HG02943 (cell line): ENCODE results near the gene MTURN.
"Not testable (repeated sequence)": the region's sequence is repeated elsewhere in the genome, so short reads cannot be mapped to it uniquely, and the experiment has no call there.

Experiments
- ATAC-seq: cut with Tn5 transposase; IDR thresholded peaks from one replicate; pipeline ENCODE4 v1.9.1; 2021; ENCODE audit warnings: mild to moderate bottlenecking, low read depth, moderate library complexity; ENCODE audit not compliant: unreplicated experiment

MTURN gene

GRCh38 chr7:30134611-30135300, at the start of gene MTURN:
Gene MTURN (plus strand): TSS chr7:30134986. CDS start chr7:30135137, 151 bp downstream.
- peak; percentile 83 for ATAC-seq

GRCh38 chr7:30086529-30086928, 48.3 kb upstream of the MTURN start:
- ATAC-seq, result no peak

GRCh38 chr7:30087371-30087770, 47.4 kb upstream of the MTURN start:
- ATAC-seq, result no peak

DNA sequence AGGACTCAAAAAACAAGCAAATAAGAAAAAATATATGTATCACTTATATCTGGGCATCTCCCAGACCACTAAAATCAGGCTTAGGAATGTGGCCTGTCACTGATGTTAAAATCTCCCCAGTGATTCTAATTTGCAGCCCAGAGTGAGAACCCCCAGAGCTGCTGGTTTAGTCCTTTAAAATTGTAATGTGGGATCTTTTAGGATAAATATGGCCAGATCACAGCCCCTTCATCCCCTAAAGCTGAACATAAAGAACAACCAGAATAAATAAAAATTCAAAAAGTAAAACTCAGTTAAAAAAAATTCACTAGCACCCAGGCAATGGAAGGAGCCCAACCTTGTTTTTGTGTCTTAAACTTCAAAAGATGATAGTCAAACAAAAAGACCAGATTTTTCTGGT, 46.4 kb upstream of the MTURN start:
- no peak for ATAC-seq

GRCh38 chr7:30090111-30090510, 44.7 kb upstream of the MTURN start:
- no peak for ATAC-seq

- ATAC-seq, result no peak
Measured at GRCh38 chr7:30091491-30091912, 43.3 kb upstream of the MTURN start.

GRCh38 chr7:30091987-30092386, 42.8 kb upstream of the MTURN start:
- ATAC-seq, result no peak

DNA sequence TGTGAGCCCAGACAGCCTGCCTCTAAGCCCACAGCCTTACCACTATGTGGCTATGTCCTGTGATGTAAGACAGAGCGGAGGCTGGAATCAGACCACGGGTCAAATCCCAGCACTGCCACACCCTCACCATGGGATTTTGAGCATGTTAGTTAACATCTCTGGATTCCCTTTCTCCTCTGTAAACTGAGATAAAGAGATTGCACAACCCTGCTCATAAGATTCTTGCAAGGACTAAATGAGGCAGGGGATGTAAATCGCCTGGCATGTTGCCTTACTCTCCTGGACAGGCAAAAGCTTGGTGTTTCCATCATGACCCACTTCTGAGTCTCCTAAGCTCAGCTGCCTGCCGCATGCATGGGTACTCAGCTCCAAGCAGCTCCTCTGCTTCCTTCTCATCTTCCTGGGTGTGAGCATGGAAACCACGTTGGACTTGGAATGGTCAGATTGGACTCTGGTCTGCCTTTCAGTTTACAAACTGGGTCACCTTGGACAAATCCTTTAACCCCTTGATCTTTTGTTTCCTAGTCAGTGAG, 41.3 kb upstream of the MTURN start:
- ATAC-seq, result no peak

GRCh38 chr7:30098599-30098998, 36.2 kb upstream of the MTURN start:
- ATAC-seq, result not testable (repeated sequence)

DNA sequence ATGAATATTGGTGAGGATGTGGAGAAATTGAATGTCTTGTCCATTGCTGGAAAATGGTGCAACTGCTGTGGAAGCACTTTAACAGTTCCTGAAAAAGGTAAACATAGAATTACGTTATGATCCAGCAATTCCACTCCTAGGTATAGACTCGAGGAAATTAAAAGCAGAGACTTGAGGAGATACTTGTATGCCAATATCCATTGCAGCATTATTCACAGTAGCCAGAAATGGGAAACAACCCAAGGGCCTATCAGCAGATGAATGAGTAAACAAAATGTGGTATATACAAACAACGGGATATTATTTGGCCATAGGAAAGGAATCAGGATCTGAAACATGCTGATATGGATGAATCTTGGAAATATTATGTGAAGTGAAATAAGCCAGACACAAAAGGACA, 32.5 kb upstream of the MTURN start:
- ATAC-seq, result no peak

DNA sequence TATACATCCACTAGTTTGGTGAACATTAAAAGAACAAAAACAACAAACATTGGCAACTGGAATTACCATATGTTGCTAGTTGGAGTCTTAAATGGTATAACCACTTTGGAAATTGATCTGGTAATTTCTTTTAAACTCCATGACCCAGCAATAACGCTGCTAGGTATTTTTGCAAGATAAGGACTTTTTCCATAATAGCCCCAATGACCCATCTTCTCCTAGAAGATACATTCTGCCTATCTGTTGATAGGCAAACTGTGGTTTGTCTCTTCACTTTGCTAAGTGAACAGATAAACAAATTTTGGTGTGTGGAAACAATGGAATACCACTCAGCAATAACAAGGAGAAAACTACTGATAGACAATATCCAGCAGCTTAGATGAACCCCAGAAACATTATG, 30.6 kb upstream of the MTURN start:
- ATAC-seq, result no peak

GRCh38 chr7:30112103-30112713, 22.6 kb upstream of the MTURN start:
- ATAC-seq, result no peak

- no peak for ATAC-seq
Measured at GRCh38 chr7:30113144-30113543, 21.6 kb upstream of the MTURN start.

- no peak for ATAC-seq
Measured at GRCh38 chr7:30114536-30115238, 20.1 kb upstream of the MTURN start.

DNA sequence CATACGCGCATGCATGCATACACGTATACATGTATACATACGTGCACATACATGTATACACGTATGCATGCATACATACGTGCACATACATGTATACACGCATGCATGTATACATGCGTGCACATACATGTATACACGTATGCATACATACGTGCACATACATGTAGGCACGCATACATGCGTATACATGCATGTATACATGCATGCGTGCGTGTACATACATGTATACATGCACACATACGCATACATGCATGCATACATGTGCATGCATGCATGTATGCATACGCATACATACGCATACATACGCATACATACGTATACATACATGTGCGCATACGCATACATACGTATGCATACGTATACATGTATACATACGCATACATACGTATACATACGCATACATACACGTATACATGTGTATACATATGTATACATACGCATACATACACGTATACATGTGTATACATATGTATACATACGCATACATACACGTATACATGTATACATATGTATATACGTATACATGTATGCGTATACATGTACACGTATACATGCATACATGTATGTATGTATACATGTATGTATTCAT, 19.0 kb upstream of the MTURN start:
- no peak for ATAC-seq

DNA sequence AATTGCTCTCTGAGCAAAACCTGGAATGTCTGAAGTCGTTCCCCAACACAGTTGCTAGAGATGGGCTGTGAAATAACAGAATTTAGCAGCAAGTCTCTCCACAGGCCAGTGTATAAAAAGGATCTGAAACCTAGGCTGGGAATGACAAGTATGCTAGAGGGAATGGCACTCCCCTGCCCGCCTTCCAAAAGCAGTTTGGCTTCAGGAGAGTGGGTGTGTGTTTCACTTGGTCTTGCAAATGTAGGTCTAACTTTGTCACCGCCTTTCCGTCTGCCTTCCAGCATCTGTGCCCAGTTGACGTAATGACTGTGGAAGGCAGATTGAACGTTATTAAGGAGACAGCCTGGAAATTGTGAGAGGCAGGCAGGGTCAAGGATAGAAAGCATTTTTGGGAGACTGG, 18.0 kb upstream of the MTURN start:
- no peak for ATAC-seq

GRCh38 chr7:30117896-30118295, 16.9 kb upstream of the MTURN start:
- ATAC-seq, result no peak

GRCh38 chr7:30119890-30120577, 14.8 kb upstream of the MTURN start:
- ATAC-seq, result no peak

DNA sequence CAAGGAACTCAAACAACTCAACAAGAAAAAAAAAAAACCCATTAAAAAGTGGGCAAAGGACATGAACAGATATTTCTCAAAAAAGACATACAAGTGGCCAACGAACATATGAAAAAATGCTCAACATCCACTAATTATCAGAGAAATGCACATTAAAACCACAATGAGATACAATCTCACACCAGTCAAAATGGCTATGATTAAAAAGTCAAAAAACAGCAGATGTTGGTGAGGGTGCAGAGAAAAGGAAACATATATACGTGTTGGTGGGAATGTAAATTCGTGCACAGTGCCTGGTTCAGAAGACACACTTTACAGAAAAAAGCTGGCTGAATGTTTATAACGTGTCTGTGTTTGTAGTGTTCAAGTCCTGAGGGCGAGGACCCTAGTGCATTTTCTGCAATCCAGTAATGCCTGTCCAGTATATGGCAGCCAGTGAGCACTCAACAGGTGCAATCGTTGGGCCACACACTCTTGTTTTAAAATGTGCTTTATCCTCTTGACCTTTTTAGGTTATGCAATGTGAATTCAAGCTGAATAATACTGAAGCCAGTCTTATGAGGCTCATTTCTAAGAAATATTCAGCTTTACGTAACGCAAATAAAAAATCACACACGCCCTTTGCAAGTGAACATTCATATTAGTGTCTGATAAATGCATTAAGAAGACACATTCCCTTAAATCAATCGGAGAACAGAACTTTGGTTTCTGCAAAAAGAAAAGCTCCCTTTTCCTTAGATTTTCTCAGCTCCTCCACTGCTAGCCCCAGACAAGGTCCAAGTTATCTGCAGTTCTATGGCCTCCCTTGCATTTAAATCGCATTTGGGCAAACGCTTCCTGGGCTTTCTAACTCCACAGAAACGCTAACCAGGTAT, 813 bp upstream of the MTURN start:
- ATAC-seq, result no peak
